Pancreas (tissue), 10 donors: ENCODE data around the gene KRT5. TPM values are rescaled to one million over a fixed set of nuclear protein-coding genes. Genes with fewer than 3 reads are reported as not detected.

Experiments used
- ATAC-seq, 4 donors: fragments of 200-7000 bp; cut with Tn5 transposase; one replicate each; pipeline versions ENCODE4 v1.8.0 to v1.9.1; 2020; ENCODE audit warnings: mild to moderate bottlenecking in 4 of 4, moderate library complexity in 4 of 4
- DNase-seq, 6 donors: peaks; one replicate each; pipeline ENCODE4 v3.0.0-alpha.2; 2020
- FAIRE-seq: peaks from 2 replicates; lab custom pipeline; 2012; peaks lifted over from hg19 to GRCh38; lab: Jason Lieb, UNC
- H3K27ac ChIP-seq, 4 donors: fragments of 200-600 bp; sonication (generic); 1 replicate in 3 of 4; 2 replicates in 1 of 4; pipeline versions ENCODE4 v1.5.0 to v1.8.0; 2020
- H3K27me3 ChIP-seq, 4 donors: fragments of 200-600 bp; one replicate each; pipeline ENCODE4 v1.8.0; 2021
- H3K36me3 ChIP-seq, 3 donors: fragments of 200-600 bp; sonication (generic) in 1 of 3; one replicate each; pipeline versions ENCODE4 v1.5.0 to v1.8.0; 2020 to 2021
- H3K4me1 ChIP-seq, 3 donors: fragments of 200-600 bp; one replicate each; pipeline ENCODE4 v1.8.0; 2021
- H3K4me3 ChIP-seq, 4 donors: fragments of 200-600 bp; sonication (generic) in 2 of 4; one replicate each; pipeline versions ENCODE4 v1.5.0 to v1.8.0; 2020 to 2021
- H3K9me3 ChIP-seq, 4 donors: fragments of 200-600 bp; one replicate each; pipeline ENCODE4 v1.8.0; 2021
- WGBS, 2 donors: extraction: QIAGEN DNeasy Blood & Tissue Kit; methylation state at CpG; one replicate each; pipeline ENCODE4 v1.1.7; 2013; 5-methylcytosine and 5-hydroxymethylcytosine counted together
- intact Hi-C, 3 donors: fragments of 100-400 bp; cut with DNase I; formaldehyde crosslinking; loops; one replicate each; pipeline versions ENCODE4 v1.11.1 to v1.14.2; 2022
- polyA plus RNA-seq, 2 donors: library from polyadenylated mRNA; stranded (reverse); fragments of 200-250 nt; gene quantifications; one replicate each; pipeline ENCODE4 v1.2.3, GENCODE V29; 2013
- total RNA-seq, 6 donors: library from RNA; stranded (reverse); fragmentation: NEBNext Ultra II Directional in 4 of 6; extraction: Animal tissue kit (Norgen Biotek cat#: 25700) in 4 of 6; gene quantifications; one replicate each; pipeline versions ENCODE4 v1.2.1 to v1.2.4, GENCODE V29; 2021 to 2023
- TF ChIP-seq, protein P1 (sequence below), 4 donors: fragments of 200-600 bp; sonication (generic) in 3 of 4; IDR thresholded peaks; one replicate each; pipeline versions ENCODE4 v1.5.0 to v1.8.0; 2021; ENCODE audit warnings: antibody characterized with exemption in 4 of 4
- donor health status: healthy with polysubstance abuse.
- donor health status: DM: no; HTN: no; CAD: no; lungs with moderate emphysema.
- donor health status: DM: no; HTN: no; CAD: no.
- donor health status: control.
- donor health status: control.
- donor health status: Bipolar disorder and iron deficiency.
- donor health status: DM: yes; HTN: yes; CAD: no.
- donor health status: DM: no; HTN: no; CAD: no.
- donor health status: DM: no; HTN: no; CAD: no.
- donor health status: DM: yes; HTN: yes; CAD: no.

KRT5 gene
- total and polyA plus RNA-seq, 8 donors: 0.51 to 5.8 (median 1.5) TPM

DNA sequence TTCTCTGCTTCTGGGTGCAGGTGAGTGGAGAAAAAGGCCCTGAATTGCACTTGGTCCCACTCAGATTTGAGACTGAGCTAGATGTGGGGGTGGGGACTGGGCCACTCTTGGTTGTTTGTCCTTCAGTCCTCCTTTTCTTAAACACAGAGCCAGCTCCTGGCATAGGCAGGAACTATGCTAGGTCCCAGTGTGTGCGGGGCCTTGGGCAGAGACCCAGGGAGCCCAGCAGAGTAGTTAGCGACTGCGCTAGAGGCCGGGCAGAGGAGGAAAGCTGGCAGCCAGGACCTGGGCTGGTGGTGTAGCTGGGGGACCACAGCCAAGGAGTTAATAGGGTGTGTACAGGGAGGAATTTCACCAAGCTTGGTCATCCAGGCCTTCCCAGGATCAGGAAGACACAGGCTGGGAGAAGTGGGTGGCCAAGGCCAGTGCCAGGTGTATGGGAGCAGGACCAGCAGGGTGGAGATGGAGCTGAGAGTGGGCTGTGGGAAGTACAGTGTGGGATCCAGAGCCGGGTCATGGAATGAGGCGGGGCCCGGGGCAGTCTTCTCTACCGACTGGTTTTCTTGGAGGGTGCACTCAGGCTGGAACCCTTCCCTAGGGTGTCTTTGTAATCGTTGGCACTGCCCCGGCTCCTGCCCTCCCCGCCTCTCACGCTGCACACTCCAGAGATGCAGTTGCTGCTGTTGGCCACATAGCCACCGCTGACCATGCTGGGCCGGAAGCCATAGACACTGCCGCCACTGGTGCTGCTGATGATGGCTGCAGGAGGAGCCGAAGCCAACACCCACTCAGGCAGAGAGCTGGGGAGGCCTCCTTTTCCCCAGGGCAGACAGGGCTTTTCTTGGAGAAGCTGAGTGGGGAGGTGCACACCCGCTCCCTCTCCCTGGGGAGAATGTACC, 24.0 kb upstream of the KRT5 start:
- Histone ChIP-seq H3K4me1 (no peaks in the 10 kb centered on the region), H3K27ac (no peak overlapping the region), H3K36me3 (no peaks in the 10 kb centered on the region), H3K9me3 (no peaks in the 10 kb centered on the region), H3K4me3 (no peak overlapping the region), H3K27me3 (no peaks in the 10 kb centered on the region)
- TF ChIP-seq, protein P1, sequence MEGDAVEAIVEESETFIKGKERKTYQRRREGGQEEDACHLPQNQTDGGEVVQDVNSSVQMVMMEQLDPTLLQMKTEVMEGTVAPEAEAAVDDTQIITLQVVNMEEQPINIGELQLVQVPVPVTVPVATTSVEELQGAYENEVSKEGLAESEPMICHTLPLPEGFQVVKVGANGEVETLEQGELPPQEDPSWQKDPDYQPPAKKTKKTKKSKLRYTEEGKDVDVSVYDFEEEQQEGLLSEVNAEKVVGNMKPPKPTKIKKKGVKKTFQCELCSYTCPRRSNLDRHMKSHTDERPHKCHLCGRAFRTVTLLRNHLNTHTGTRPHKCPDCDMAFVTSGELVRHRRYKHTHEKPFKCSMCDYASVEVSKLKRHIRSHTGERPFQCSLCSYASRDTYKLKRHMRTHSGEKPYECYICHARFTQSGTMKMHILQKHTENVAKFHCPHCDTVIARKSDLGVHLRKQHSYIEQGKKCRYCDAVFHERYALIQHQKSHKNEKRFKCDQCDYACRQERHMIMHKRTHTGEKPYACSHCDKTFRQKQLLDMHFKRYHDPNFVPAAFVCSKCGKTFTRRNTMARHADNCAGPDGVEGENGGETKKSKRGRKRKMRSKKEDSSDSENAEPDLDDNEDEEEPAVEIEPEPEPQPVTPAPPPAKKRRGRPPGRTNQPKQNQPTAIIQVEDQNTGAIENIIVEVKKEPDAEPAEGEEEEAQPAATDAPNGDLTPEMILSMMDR (IDR thresholded peaks at IDR 0.05): no peak
- FAIRE-seq: no peak
- intact Hi-C loops: no loop called here
- 83 to 84% methylated on average over 17 of the region's 17 CpGs for WGBS, 2 donors
- no peak for DNase-seq
- peak in 1 of 4 donors; percentile 22 for ATAC-seq

DNA sequence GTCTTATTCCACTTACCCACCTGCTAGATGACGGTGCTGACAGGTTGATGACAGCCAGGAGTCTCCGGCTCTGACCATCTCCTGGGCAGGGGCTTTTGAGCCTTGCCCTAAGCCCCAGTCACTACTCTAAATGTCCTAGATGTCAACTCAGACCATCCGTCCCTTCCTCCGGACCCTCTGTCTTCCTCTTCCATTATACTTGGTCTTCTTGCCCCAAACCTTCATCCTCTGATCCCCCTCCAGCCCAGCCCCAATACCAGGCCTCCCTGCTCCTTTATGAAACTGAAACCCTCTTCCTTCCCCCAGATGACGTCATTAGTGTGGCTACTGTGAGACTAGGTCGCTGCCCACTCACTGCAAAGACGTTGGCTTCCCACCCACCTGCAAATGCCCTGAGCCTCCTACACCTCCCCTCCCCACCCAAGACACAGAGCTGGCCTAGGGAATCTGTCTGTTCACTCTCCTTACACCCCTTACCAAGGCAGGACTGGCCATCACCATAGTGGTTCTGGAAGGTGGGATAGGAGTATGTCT, 22.7 kb upstream of the KRT5 start:
- no peak overlapping the region for H3K27ac ChIP-seq
- H3K4me1 ChIP-seq: no peaks in the 10 kb centered on the region
- ATAC-seq (no peak), FAIRE-seq (no peak), DNase-seq (no peak)
- 64 to 70% methylated on average over 7 of the region's 7 CpGs for WGBS, 2 donors
- H3K9me3 ChIP-seq: no peaks in the 10 kb centered on the region
- intact Hi-C loops: no loop called here
- H3K27me3 ChIP-seq: no peaks in the 10 kb centered on the region
- no peak overlapping the region for H3K4me3 ChIP-seq
- TF ChIP-seq, protein P1 (IDR thresholded peaks at IDR 0.05): no peak
- H3K36me3 ChIP-seq: no peaks in the 10 kb centered on the region

DNA sequence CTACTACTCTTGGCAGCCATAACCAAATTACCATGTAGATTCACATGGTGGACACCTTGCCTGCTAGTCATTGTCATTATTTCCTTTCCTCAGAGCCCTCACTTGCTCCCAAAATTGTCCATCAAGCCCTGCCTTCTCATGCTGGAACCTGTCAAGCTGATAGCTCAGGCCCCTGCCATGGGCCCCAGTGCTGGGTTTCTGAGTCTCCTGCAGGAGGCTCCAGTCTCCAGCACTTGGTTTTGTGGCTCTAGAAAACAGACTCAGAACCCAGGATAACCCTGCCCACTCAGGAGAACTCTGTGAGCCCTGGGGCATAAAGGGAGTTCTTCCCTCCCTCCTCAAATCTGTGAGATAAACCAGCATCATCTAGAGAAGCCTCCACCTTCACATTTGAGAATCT, 22.0 kb upstream of the KRT5 start:
- Histone ChIP-seq H3K4me1 (no peaks in the 10 kb centered on the region), H3K27me3 (no peaks in the 10 kb centered on the region), H3K36me3 (no peaks in the 10 kb centered on the region), H3K4me3 (no peak overlapping the region), H3K9me3 (no peaks in the 10 kb centered on the region), H3K27ac (no peak overlapping the region)
- TF ChIP-seq, protein P1 (IDR thresholded peaks at IDR 0.05): no peak
- intact Hi-C loops: no loop called here
- no peak for DNase-seq
- FAIRE-seq: no peak
- ATAC-seq: no peak

DNA sequence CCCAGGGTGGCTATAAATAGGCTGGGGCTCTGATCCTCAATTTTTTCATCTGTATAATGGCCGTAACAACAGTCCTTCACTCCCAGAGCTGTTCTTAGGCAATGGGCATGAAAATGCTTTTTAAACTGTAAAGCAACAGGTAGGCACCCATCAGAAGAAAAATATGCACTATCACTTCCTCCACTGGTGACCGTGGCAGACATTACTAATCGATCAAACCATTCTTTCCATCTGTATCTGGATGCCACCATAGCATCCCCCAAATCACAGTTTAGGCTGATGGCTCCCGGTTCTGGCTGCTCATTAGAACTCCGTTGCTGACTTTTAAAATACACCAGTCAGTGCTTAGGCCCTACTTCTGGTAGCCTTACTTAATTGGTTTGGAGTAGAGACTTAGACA, 21.5 kb upstream of the KRT5 start:
- Histone ChIP-seq H3K4me1 (no peaks in the 10 kb centered on the region), H3K27ac (no peak overlapping the region), H3K4me3 (no peak overlapping the region), H3K36me3 (no peaks in the 10 kb centered on the region), H3K27me3 (no peaks in the 10 kb centered on the region), H3K9me3 (no peaks in the 10 kb centered on the region)
- FAIRE-seq (no peak), ATAC-seq (no peak), DNase-seq (no peak)
- TF ChIP-seq, protein P1 (IDR thresholded peaks at IDR 0.05): no peak
- whole genome bisulfite sequencing, 2 donors: 86 to 90% methylated on average over 5 of the region's 5 CpGs
- intact Hi-C loops: no loop called here

DNA sequence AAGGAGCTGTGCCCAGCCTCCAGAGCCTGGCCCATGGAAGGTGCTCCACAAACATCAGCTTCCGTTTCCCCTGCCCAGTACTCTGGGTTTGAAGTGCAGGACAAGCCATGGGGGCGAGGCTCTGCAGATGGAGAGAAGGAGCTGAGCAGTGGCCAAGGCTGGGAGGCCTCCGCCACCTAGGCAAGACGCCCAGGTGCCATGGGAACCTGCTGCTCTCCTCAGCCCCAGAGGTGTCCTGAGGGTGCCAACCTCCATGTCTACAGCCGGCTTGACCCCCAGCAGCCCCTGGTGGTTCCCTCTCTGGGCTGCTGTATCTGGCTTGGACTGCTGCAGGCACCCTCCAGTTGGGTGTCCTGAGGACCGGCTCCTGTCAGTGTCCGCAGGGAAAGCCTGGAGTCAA, 20.3 kb upstream of the KRT5 start:
- no peaks in the 10 kb centered on the region for H3K36me3 ChIP-seq
- 84 to 94% methylated on average over 7 of the region's 7 CpGs for WGBS, 2 donors
- no peak for DNase-seq

More for the DNA sequence above, 20.3 kb upstream of the KRT5 start:
- Histone ChIP-seq H3K27me3 (no peaks in the 10 kb centered on the region), H3K4me3 (no peak overlapping the region), H3K4me1 (no peaks in the 10 kb centered on the region), H3K27ac (no peak overlapping the region), H3K9me3 (no peaks in the 10 kb centered on the region)
- TF ChIP-seq, protein P1 (IDR thresholded peaks at IDR 0.05): no peak
- intact Hi-C loops: no loop called here
- FAIRE-seq (no peak), ATAC-seq (no peak)
